ENCODE measurements around the gene HES3. TPM values are rescaled to one million over a fixed set of nuclear protein-coding genes. Genes with fewer than 3 reads are reported as not detected.
A peak's percentile ranks its signal among the peaks of the same experiment; 100 is the strongest.

Gene HES3
- total and polyA plus RNA-seq, 10 of the 15 experiments (the other 5 are each of a cell fraction or from before 2014, with no cell fraction given) = not detected

DNA sequence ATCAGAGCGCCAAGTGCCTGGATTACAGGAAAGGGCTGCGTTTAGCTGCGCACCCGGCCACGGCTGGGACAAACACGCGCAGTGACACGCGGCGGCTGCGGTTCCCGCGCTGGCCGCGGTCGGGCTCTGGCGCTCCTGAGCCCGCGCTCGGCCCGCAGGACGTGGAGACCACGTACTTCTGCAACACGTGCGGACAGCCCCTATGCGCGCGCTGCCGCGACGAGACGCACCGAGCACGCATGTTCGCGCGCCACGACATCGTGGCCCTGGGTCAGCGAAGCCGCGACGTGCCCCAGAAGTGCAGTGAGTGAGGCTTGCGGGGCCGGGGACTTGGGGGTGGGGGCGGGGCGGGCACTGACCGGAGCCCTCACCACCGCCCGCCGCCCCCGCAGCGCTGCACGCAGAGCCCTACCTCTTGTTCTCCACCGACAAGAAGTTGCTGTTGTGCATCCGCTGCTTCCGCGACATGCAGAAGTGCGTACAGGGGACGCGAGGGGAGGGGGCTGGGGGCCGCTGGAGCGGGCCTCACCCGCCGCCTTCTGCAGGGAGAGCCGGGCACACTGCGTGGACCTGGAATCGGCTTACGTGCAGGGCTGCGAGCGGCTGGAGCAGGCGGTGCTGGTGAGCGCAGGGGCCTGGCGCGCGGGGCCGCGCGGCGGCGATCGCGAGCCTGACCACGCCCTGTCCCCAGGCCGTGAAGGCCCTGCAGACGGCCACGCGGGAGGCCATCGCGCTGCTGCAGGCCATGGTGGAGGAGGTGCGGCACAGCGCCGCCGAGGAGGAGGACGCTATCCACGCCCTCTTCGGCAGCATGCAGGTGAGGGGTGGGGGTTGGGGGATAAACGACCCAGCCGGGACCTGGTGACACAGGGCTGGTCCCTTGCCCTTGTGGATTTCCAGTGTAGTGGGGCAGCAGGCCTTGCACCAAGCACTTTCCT is 35.0 kb upstream of the HES3 start:
- no peaks in the 10 kb centered on the region; the same call in 1 of the 2 replicates for H4K20me1 ChIP-seq (ENCODE audit: control insufficient read depth, insufficient read depth)
- peak; percentile 66 for ATAC-seq
- in situ Hi-C loops (cut with MboI) = no loop called here
- H3K79me2 ChIP-seq (ENCODE audit: control insufficient read depth, insufficient read depth, low read length) = peaks cover 9% of the 10 kb centered on the region
- SMC1A ChIA-PET (ENCODE audit: uncharacterized antibody, unreplicated experiment) = interaction anchor here (0.6 to 1.0 kb wide), 2 partner anchors 25 to 26 kb away, joined by 3 read pairs; no protein-coding TSS in a partner anchor
- 59% methylated on average over 68 of the region's 99 CpGs for WGBS (ENCODE audit: insufficient coverage, insufficient replicate concordance, low lambda C conversion rate, missing lambda C conversion rate)
- BruUV-seq (replicated peaks) = no TSS peak
- DNase-seq (ENCODE audit: low read depth, low spot score) = no peak
- no peak overlapping the region for H3K27ac ChIP-seq (ENCODE audit: control insufficient read depth, insufficient read depth)
- H2AFZ ChIP-seq (ENCODE audit: control insufficient read depth, low read depth, low read length) = peak overlapping the region; percentile 67
- intact Hi-C loops (cut with micrococcal nuclease; ENCODE audit: unreplicated experiment) = no loop called here
- RAD21 ChIA-PET (ENCODE audit: unreplicated experiment) = no interaction called here
- peak overlapping the region; percentile 92 for H3K4me2 ChIP-seq (ENCODE audit: control insufficient read depth, insufficient read depth)
- H3K4me3 ChIP-seq = peak overlapping the region; percentile 54
- H3K9ac ChIP-seq (ENCODE audit: control insufficient read depth, insufficient read depth, low read length) = no peak overlapping the region; the same call in 1 of the 2 replicates
- no peaks in the 10 kb centered on the region for H3K27me3 ChIP-seq (replicated peaks in 1 of 2; ENCODE audit: control insufficient read depth in 2 of 2, insufficient read depth in 2 of 2, low read length in 1 of 2)
- H3K36me3 ChIP-seq (ENCODE audit: control insufficient read depth in 2 of 2, insufficient read depth in 2 of 2, low read length in 1 of 2) = peaks cover 6 to 7% of the 10 kb centered on the region in 2 experiments; a peak in 3 of 4 replicates
- no peak for FAIRE-seq
- peaks cover 29% of the 10 kb centered on the region for H3K4me1 ChIP-seq (ENCODE audit: control insufficient read depth, insufficient read depth, low read length)
- no peaks in the 10 kb centered on the region for H3K9me3 ChIP-seq (replicated peaks; ENCODE audit: control insufficient read depth, insufficient read depth, low read length)
- POLR2A ChIA-PET = no interaction called here
- CTCF ChIA-PET = interaction anchor here (0.5 to 1.2 kb wide), 3 partner anchors 11 to 308 kb away, joined by 3 to 4 read pairs (median 3); no protein-coding TSS in a partner anchor
- TF ChIP-seq SREBF2 (IDR thresholded peaks at IDR 0.05; ENCODE audit: low read length) = no peak
- no peak for TF ChIP-seq STAT1 (conservative IDR thresholded peaks at IDR 0.05)
- TF ChIP-seq NRF1 (conservative IDR thresholded peaks at IDR 0.05; ENCODE audit: low read depth, low read length) = 0 out of 2 replicates have a peak, but pooled peaks have one; percentile 18
- TF ChIP-seq, protein P1, sequence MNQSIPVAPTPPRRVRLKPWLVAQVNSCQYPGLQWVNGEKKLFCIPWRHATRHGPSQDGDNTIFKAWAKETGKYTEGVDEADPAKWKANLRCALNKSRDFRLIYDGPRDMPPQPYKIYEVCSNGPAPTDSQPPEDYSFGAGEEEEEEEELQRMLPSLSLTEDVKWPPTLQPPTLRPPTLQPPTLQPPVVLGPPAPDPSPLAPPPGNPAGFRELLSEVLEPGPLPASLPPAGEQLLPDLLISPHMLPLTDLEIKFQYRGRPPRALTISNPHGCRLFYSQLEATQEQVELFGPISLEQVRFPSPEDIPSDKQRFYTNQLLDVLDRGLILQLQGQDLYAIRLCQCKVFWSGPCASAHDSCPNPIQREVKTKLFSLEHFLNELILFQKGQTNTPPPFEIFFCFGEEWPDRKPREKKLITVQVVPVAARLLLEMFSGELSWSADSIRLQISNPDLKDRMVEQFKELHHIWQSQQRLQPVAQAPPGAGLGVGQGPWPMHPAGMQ (IDR thresholded peaks at IDR 0.05; ENCODE audit: borderline replicate concordance) = no peak
- TF ChIP-seq, protein P2, sequence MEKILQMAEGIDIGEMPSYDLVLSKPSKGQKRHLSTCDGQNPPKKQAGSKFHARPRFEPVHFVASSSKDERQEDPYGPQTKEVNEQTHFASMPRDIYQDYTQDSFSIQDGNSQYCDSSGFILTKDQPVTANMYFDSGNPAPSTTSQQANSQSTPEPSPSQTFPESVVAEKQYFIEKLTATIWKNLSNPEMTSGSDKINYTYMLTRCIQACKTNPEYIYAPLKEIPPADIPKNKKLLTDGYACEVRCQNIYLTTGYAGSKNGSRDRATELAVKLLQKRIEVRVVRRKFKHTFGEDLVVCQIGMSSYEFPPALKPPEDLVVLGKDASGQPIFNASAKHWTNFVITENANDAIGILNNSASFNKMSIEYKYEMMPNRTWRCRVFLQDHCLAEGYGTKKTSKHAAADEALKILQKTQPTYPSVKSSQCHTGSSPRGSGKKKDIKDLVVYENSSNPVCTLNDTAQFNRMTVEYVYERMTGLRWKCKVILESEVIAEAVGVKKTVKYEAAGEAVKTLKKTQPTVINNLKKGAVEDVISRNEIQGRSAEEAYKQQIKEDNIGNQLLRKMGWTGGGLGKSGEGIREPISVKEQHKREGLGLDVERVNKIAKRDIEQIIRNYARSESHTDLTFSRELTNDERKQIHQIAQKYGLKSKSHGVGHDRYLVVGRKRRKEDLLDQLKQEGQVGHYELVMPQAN (conservative IDR thresholded peaks at IDR 0.05) = 0 out of 2 replicates have a peak, but pooled peaks have one; percentile 32
- no peak for TF ChIP-seq RAD21 (IDR thresholded peaks at IDR 0.05; ENCODE audit: insufficient read depth, low read depth, low read length)
- TF ChIP-seq KDM1A (IDR thresholded peaks at IDR 0.05; ENCODE audit: borderline replicate concordance) = no peak
- no peak for TF ChIP-seq POLR2AphosphoS2 (IDR thresholded peaks at IDR 0.05; ENCODE audit: low read depth, low read length)
- no peak for TF ChIP-seq RCOR1 (conservative IDR thresholded peaks at IDR 0.05; ENCODE audit: low read depth, low read length)
- TF ChIP-seq ZNF24 (IDR thresholded peaks at IDR 0.05) = no peak
- peak; percentile 53 for TF ChIP-seq MYC (IDR thresholded peaks at IDR 0.05; ENCODE audit: insufficient read depth, insufficient read length, insufficient replicate concordance, low read length, severe bottlenecking)
- TF ChIP-seq CREM (IDR thresholded peaks at IDR 0.05; ENCODE audit: low read depth) = 0 out of 2 replicates have a peak, but pooled peaks have one; percentile 33
- peak; percentile 77 to 93 for TF ChIP-seq BHLHE40 (IDR thresholded peaks at IDR 0.05; ENCODE audit: borderline replicate concordance in 1 of 2, low read depth in 2 of 2, low read length in 1 of 2)
- peak; percentile 52; the same call in 1 of the 2 replicates for TF ChIP-seq SMARCA5 (IDR thresholded peaks at IDR 0.05)
- TF ChIP-seq SMC3 (IDR thresholded peaks at IDR 0.05; ENCODE audit: borderline replicate concordance, low read length) = no peak
- TF ChIP-seq, protein P3, sequence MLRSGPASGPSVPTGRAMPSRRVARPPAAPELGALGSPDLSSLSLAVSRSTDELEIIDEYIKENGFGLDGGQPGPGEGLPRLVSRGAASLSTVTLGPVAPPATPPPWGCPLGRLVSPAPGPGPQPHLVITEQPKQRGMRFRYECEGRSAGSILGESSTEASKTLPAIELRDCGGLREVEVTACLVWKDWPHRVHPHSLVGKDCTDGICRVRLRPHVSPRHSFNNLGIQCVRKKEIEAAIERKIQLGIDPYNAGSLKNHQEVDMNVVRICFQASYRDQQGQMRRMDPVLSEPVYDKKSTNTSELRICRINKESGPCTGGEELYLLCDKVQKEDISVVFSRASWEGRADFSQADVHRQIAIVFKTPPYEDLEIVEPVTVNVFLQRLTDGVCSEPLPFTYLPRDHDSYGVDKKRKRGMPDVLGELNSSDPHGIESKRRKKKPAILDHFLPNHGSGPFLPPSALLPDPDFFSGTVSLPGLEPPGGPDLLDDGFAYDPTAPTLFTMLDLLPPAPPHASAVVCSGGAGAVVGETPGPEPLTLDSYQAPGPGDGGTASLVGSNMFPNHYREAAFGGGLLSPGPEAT (IDR thresholded peaks at IDR 0.05; ENCODE audit: low read depth) = no peak
- TF ChIP-seq RB1 (IDR thresholded peaks at IDR 0.05; ENCODE audit: borderline replicate concordance) = 0 out of 2 replicates have a peak, but pooled peaks have one; percentile 43
- TF ChIP-seq PML (IDR thresholded peaks at IDR 0.05; ENCODE audit: low read length) = no peak

All from GM12878 (cell line).